GM23248 (cell line): Measurements from ENCODE around the gene NCOR2.

ENCODE experiments used
- EZH2 ChIP-seq: fragments of 200-600 bp; sonication (generic); IDR thresholded peaks from 2 replicates; pipeline ENCODE4 v1.6.1; 2018; ENCODE audit warnings: antibody characterized with exemption, mild to moderate bottlenecking; ENCODE audit not compliant: insufficient read depth, poor library complexity, severe bottlenecking
- EZH2phosphoT487 ChIP-seq: fragments of 200-600 bp; sonication (generic); IDR thresholded peaks from 2 replicates; pipeline ENCODE4 v1.6.1; 2018; ENCODE audit warnings: antibody characterized with exemption, moderate library complexity, mild to moderate bottlenecking, low read depth; ENCODE audit not compliant: insufficient read depth

DNA sequence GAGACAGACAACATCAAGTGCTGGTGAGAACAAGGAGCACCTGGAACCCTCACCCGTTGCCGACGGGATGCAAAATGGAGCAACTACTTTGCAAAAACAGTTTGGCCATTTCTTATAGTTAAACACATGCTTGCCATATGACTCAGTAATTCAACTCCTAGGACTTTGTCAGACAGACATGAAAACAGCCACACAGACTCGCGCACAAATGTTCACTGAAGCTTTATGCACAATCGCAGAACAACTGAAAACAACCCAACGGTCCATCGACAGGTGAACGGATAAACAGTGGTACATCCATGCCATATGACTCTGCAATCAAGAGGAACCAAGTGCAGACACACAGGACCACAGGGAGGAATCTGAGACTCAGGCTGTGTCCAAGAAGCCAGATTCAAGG is 30.8 kb downstream of the NCOR2 start:
- TF ChIP-seq EZH2 = no peak
- no peak for TF ChIP-seq EZH2phosphoT487
